GM18870 (cell line): ENCODE measurements around the gene GNG7.
"Not testable (repeated sequence)": the region's sequence is repeated elsewhere in the genome, so short reads cannot be mapped to it uniquely, and the experiment has no call there.

Experiments used
- ATAC-seq: cut with Tn5 transposase; IDR thresholded peaks from one replicate; pipeline ENCODE4 v1.9.1; 2021; ENCODE audit warnings: moderate library complexity; ENCODE audit not compliant: unreplicated experiment

The GNG7 gene

DNA sequence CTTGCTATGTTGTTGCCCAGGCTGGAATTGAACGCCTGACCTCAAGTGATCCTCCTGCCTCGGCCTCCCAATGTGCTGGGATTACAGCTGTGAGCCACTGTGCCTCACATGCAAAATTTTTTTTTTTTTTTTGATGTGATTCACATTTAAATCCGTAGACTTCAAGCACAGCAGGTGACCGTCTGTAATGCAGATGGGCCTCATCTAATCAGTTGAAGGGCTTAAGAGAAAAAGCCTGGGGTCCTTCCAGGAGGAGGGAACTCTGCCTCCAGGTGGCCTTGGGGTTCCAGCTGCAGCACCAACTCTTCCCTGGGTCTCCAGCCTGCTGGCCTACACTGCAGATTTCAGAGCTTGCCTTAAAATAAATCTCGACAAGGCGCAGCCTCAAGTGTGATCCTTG lies 183.0 kb downstream of the GNG7 start:
- no peak for ATAC-seq

DNA sequence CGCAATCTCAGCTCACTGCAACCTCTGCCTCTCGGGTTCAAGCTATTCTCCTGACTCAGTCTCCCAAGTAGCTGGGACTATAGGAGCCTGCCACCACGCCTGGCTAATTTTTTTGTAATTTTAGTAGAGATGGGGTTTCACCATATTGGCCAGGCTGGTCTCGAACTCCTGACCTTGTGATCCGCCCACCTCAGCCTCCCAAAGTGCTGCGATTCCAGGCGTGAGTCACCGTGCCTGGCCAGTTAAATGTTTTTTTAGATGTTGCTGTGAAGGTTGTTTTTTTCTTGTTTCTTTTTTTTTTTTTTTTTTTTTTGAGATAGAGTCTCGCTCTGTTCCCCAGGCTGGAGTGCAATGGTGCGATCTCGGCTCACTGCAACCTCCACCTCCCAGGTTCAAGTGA lies 183.6 kb downstream of the GNG7 start:
- not testable (repeated sequence) for ATAC-seq

DNA sequence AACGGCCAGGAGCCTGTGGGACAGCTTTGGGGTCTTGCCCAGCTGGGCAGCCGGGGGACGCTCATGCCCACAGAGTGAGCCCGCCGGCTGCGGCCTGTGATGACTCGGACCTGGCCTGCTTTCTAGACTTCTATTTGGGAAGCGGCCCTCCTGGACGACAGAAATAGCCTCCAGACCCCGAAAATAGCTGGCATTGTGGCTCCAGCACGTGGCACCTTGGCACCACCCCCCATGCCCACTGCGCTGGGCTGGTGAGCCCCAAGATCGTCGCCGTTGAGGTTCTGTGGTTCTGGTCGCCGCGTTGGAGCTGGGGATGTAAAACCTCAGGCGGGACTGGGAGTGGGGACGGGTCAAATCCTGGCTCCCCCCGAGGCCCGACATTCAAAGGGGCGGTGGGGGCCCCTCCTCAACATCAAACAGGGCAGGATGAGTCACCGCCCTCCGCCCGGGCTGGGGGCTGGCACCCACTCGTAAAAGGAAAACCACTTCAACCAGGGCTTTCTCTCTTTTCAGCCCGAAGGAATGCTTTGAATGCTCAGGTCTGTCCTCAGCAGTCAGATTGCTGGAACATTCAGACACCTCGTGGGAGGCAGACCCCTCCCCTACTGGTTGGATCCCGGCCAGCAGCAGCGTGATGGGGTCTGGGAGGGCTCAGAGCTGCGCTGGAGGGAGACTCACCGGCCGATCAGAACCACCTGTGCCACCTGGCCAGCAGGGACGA lies 184.5 kb downstream of the GNG7 start:
- ATAC-seq = no peak

DNA sequence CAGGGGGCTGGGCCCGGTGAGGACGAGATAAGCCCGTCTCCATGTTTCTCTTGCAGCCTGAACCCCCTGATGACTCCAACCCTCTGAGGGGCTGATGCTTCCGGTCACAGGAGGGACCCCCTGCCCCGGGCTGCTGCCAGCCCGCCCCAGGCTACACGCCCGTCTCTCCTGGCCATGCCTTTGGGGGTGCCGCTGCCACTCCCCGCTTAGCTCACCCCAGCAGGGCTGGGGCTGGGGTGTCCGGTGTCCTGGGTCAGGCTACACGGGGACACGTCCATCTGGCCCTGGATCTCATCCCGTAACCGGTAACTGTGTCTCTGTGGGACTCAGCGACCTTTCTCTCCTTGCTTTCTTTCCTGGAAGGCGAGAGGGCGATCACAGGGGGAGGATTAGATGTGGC lies 185.8 kb downstream of the GNG7 start:
- no peak for ATAC-seq

DNA sequence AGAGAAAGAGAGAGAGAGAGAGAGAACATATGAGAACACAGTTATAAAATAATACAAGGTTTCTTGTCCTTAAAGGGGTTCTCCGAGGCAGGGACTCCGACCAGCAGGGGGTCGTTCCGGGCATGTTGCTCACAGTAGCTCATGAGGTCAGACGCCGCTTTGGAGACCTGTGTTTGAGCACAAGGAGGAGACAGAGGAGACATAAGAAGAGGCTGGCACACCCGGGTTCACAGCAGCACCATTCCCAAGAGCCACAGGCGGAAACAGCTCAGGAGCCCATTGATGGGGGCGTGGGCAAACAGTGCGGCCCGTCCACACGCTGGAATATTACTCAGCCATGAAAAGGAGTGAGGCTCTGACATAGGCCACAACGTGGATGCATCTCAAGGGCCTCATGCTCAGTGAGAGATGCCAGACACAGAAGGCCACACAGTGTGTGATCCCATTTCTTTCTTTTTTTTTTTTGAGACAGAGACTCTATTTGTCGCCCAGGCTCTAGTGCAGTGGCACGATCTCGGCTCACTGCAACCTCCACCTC lies 187.4 kb downstream of the GNG7 start:
- ATAC-seq = no peak

DNA sequence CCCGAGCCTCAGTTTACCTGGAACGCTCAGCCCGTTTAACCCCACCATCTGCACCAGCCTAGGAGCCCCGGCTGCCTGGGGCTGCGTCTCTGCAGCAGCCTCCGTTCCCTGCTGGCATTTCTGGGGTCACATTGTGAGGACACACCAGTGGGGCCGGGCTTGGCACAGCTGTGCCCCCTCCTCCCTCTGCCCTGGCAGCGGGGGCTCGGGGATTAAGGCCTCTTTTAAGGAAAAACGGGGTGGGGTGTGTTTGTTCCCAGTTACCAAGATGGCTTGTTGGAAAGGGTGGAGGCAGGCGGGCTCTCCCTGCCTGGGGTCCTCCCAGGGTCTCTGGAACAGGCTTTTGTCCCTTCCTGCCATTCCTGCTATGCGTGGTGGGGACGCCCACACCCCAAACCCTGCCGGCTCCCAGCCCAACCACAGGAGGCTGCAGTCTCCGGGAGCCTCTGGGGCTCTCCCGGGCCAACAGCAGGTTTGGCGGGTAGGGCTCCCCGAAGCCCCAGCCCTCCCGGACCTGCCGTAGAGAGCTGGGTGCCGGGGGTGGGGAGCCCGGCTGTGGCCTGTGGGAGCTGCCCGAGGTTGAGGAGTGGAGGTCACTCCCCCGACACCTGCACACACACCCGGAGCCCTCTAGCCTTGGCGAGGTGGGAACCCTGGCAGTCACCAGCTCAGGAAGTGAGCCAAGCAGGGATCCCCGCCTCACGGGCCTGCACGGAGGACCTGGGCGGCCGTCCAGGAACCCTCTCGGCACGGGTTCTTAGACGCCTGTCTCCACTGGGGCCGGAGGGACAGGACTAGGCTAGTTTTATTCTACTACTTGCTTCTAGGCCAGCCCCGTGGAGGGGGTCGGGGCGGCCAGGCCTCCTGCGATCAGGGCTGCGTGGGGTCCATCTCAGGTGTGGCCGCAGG lies 189.7 kb downstream of the GNG7 start:
- ATAC-seq = no peak

DNA sequence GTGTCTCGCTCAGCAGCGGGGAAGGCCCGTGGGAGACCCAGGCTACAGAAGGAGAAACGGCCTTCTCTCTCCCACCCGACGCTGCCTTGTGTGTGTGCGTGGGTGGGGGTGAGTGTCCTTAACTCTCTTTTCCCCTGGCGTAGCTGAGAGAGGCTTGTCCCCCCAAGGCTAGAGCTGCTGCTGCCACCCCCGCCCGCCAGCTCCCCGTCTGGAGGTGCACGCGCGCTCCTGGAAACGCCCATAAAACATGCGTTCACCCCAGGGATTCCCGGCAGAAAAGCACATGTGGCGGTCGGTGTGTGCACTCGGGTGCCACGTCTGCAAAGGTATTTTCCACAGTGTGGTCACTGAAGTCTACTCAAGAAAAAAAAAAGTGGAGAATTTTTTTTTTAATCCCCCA lies 190.5 kb downstream of the GNG7 start:
- ATAC-seq = no peak

DNA sequence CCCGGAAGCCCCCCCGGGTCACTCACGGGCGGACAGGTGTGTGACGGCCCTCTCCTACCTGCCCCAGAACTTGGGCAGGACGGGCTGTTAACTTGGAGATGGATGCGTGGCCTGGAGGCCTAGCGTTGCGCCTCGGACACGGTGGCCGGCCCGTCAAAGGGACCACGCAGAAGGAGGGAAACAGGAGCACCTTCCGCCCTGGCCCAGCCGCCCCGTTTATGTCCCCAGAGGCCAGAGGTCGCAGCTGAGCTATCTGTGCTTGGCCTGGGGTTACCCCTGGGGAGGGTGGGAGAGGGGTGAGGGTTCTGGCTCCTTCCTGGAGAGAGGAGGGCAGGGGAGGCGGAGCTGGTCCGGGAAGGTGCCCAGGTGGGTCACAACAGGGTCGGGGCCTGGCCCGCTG lies 190.9 kb downstream of the GNG7 start:
- no peak for ATAC-seq

DNA sequence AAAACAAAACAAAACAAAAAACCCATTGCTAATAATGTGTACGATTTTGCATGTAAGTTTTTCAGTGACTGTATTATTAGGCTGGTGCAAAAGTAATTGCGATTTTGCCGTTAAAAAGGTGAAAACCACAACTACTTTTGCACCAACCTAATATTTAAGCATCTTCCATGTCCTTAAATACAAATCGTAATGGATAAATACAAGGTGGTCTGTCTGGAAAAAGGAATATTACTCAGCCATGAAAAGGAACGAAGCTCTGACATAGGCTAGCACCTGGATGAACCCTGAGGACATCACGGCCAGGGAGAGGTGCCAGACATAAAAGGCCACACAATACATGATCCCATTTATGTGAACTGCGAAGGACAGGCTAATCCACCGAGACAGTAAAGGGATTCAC lies 193.4 kb downstream of the GNG7 start:
- ATAC-seq = no peak

DNA sequence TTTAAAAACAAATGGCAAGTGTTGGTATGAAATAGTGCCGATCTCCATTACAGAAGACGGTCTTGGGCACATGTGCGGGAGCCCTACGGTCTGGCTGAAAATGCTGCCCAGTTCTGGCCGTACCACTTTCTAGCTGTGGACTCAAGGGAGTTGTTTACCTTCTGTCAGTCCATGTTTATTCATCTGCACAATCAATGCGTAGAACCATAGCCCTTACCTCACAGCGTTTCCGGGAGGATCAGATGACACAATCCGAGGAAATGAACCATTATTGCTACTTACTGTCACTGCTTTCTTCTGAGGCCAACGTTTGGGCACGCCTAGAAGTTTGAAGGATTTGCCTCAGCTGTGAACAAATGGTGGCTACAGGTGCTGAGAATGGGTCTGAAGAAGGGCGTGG lies 195.4 kb downstream of the GNG7 start:
- no peak for ATAC-seq

DNA sequence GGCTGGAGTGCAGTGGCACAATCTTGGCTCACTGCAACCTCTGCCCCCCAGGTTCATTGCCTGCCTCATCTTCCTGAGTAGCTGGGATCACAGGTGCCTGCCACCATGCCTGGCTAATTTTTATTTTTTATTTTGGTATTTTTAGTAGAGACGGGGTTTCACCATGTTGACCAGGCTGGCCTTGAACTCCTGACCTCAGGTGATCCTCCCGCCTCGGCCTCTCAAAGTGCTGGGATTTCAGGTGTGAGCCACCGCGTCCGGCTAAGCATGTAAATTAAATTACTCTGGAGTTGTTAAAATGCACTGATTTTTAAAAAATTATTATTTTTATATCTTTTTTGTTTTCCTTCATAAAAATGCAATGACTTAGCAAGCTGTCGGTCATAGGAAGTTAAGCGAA lies 195.8 kb downstream of the GNG7 start:
- ATAC-seq = not testable (repeated sequence)

DNA sequence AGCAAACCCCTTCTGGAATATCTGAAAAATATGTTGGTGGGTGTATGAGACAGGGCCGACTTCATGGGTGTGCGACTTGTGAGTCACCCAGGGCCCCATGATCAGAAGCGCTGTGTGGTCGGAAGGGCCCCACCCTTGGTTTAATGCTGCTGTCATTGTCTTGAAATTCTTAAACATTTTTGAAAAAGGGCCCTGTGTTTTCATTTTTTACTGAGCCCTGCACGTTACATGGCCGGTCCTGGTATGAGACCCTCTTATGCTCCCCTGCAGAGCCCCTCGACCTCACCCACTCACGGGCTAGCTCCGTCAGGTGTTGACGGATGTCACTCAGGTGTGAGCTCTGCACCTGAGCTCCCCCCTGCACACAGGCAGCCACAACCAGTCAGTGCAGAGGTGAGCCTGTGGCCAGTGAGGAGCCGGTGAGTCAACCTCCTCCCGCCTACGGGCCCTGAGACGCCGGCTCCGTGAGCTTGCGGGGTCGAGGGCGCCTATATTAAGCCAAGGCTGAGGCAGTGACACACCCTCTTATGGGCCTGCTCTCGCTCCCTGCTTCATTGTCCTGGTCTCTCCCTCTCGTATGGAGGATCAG lies 198.9 kb downstream of the GNG7 start:
- no peak for ATAC-seq

DNA sequence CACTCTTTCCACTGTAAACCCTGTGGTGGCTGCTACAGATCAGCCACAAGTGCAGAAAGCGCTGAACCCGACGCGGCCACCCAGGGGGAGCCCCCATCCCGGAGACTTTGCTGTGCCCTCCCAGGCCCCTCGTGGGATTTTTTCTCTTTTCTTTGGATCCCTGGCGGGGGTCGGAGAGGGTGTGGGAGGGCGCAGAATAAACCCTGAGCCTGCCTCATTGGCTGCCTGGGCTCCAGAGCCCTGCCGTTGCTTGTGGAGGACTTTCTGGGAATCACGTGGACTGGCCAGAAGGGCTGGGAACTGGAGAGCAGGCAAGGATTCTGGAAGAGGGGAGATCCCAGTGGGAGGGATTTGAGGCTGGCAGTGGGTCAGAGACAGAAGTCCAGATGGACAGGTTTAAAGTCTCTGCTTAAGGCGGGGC lies 201.6 kb downstream of the GNG7 start:
- ATAC-seq = no peak

DNA sequence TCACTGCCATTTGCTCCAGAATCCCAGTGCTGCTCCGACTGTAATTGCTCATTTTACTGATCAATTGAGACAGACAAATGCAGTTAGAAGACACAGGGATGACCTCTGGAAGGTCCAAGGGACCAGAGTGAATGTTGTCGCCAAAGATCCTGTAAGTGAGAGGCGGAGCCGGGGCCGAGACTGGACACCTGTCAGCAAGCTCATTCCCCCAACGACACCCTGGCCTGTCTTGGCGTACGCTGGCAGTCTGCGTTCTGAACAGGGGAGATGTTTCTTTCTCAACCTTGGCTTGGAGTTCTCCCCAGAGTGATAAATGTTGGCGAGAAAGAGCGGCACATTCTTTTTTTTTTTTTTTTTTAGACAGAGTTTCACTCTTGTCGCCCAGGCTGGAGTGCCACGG lies 202.3 kb downstream of the GNG7 start:
- no peak for ATAC-seq

DNA sequence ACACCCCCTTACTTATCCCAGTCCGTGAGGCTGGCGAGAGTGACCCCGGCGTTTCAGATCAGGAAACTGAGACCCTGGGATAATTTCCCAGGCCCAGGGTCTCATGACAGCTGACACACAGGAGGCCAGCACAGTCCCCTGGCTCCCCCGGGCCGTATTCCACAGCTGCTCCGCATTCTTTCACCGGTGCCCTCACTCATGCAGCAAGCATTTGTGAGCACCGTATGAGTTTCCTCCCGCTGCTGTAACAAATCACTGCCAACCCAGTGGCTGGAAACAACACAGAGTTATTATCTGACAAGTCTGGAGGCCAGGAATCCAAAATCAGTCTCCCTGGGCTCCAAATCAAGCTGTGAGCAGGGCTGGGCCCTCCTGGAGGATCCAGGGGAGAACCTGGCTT lies 205.3 kb downstream of the GNG7 start:
- ATAC-seq = no peak

DNA sequence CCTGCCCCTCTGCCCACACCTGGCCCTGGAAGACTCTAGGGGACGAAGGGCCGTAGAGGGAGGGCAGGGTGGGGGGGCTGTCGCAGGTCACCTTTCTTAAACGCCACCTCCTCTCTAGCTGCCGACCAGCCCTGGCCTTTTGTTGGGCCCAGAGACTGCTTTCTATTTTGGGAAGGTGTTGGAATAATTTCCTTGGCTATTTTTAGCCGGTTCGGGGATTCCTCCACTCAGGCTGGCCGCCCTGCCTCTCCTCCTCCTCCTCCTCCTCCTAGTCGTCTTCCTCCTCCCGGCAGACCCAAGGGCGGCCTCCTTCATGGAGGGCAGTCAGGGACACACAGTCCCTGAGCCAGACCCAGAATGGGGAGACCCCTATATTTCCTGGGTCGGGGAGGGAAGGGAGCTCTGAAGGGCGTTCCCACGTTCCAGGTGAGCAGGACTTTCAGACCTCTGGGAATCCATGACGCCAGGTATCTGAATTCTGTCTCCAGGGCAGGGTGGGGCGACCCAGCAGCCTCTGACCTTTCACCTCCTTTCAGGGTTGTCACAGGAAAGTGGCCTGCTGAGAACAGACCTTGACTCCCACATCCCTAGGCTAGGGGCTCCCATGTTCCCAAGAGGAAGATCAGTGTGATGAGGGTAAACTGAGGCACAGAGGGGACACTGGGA lies 206.7 kb downstream of the GNG7 start:
- no peak for ATAC-seq

DNA sequence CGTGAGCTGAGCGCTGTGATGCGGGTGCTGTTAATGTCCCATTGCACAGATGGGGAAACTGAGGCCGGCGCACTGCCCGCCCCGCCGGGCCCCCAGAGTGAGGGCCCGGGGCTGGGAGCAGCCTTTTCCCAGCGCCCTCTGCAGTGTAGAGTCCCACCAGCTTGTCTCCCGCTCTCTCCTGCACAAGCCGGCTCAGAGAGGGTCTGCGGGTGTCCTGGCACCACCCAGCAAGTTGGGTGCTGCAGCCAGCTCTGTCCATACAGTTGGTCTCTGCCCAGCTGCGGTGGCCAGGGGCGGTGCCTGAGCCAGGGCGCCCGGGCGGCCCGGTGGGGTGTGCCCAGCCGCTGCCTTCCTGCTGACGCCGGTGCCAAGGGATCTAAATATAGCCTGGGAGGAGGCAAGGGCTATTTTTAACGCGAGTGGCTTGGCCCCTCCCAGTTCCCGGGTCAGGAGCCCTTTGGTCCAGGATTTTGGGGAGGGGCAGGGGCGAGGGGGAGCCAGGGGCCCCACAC lies 207.3 kb downstream of the GNG7 start:
- no peak for ATAC-seq

DNA sequence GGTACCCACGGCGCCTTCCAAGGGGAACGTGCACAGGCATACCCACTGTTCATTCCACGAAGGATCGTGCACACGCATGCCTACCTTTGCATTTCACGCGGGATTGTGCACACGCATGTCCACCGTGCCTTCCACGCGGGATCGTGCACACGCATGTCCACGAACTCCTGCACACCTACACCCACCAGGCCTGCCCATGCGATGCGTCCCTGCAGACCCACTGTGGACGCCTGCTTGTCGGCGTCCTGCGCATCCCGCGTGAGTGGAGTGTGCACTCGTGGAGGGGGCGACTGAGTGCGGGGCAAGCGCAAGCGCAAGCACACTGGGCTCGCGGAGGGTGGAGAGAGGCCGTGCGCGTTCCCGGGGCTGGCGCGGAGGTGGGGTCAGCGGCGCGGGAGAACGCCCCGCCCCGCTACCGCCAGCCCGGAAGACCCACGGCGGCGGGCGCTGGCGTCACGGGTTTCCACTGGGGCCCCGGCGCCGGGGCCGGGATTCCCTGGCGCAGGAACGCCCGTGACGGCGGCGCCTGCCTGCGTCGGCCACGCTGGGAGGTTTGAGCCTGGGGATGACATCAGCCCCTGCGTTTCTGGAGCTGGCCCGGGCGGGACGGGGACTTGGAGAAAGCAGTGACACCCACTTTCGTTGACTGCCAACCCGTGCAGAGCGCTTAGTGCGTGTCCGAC lies 207.9 kb downstream of the GNG7 start:
- ATAC-seq = no peak

DNA sequence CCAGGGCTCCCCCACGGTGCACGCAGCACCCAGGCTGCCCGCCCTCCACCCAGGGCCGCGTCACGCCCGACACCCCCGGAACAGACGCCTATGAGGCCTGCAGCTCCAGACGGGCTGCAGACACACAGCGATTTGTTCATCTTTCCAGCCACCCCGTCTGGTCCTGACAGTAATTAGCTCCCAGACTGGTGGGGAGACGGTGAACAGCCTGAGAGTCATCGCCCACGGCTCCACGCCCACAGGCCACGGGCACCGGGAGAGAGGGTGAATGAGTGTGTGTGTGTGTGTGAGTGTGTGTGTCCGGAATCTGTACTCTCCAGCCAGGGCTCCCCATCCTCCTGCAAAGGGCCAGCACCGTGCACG lies 208.4 kb downstream of the GNG7 start:
- ATAC-seq = no peak

DNA sequence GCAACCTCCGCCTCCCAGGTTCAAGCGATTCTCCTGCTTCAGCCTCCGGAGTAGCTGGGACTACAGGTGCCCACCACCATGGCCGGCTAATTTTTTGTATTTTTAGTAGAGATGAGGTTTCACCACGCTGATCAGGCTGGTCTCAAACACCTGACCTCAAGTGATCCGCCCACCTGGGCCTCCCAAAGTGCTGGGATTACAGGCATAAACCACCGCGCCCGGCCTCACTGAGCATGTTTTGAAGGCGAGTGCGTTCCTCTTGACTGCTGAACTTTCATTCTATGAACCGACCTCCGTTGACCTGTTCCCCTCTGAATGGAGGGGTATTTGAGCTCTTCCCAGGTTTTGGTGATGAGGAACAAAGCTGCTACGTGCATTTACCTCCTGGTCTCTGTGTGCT lies 209.0 kb downstream of the GNG7 start:
- not testable (repeated sequence) for ATAC-seq
